ENCODE measurements around the gene TMEM163.

GRCh38 chr2:134466141-134466540 is 252.7 kb downstream of the TMEM163 start:
- TF ChIP-seq CTCF (IDR thresholded peaks at IDR 0.05) (peak; percentile 52), EZH2phosphoT487 (IDR thresholded peaks at IDR 0.05) (no peak), EZH2 (IDR thresholded peaks at IDR 0.05) (no peak)

Measured in neural progenitor cell (in vitro differentiated cells).